ENCODE results near the gene PLCB1.

- TF ChIP-seq, protein P1, sequence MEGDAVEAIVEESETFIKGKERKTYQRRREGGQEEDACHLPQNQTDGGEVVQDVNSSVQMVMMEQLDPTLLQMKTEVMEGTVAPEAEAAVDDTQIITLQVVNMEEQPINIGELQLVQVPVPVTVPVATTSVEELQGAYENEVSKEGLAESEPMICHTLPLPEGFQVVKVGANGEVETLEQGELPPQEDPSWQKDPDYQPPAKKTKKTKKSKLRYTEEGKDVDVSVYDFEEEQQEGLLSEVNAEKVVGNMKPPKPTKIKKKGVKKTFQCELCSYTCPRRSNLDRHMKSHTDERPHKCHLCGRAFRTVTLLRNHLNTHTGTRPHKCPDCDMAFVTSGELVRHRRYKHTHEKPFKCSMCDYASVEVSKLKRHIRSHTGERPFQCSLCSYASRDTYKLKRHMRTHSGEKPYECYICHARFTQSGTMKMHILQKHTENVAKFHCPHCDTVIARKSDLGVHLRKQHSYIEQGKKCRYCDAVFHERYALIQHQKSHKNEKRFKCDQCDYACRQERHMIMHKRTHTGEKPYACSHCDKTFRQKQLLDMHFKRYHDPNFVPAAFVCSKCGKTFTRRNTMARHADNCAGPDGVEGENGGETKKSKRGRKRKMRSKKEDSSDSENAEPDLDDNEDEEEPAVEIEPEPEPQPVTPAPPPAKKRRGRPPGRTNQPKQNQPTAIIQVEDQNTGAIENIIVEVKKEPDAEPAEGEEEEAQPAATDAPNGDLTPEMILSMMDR (conservative IDR thresholded peaks at IDR 0.05 in 1 of 2, IDR thresholded peaks at IDR 0.05 in 1 of 2; ENCODE audit: extremely low read depth in 1 of 2, insufficient read depth in 1 of 2, low read depth in 1 of 2, low read length in 2 of 2), result no peak
- no peak for TF ChIP-seq EZH2 (IDR thresholded peaks at IDR 0.05; ENCODE audit: borderline replicate concordance, low read length)
Measured at GRCh38 chr20:8326191-8326590, 194.1 kb downstream of the PLCB1 start.
